HG02623 (cell line): ENCODE results near the gene C15orf40.
"Not testable (repeated sequence)": the region's sequence is repeated elsewhere in the genome, so short reads cannot be mapped to it uniquely, and the experiment has no call there.

Experiments used
- ATAC-seq: cut with Tn5 transposase; IDR thresholded peaks from one replicate; pipeline ENCODE4 v1.9.1; 2021; ENCODE audit warnings: moderate library complexity; ENCODE audit not compliant: unreplicated experiment

Gene C15orf40

GRCh38 chr15:82952158-82953081 is 59.0 kb downstream of the C15orf40 start, which contains the start of gene HOMER2:
Gene HOMER2 (minus strand): TSS chr15:82952720. CDS start chr15:82952535, 185 bp downstream.
- ATAC-seq = no peak

DNA sequence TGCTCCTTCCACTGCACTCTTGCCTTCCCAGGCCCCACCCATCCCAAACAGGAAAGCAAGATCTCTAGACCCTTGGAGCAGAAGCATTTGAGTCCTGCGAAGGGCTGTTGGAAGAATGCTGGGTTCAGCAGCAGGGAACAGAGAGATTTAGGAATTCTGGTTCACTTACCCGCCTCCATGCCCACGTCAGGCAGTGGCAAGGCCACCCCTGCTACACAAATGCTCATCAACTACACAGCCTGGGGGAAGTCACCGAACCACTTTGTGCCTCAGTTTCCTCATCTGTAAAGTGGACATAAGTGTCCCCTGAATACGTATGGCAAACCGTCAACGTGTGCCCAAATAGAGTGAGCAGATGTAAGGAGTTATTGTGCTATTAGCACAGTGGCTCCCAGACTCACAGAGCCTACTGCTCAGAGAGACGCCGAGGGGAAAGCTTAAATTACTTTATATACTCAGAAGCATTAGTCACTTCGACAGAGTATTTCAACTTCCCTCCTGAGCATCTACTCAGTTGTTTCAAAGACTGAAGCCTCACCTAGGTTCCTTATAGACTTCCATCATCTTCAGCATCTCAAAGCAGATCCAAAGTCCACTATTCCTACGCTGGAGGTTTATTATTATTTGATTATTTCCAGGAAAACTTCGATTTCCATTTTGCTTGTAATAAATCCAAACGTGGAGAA is 59.8 kb downstream of the C15orf40 start:
- no peak for ATAC-seq

DNA sequence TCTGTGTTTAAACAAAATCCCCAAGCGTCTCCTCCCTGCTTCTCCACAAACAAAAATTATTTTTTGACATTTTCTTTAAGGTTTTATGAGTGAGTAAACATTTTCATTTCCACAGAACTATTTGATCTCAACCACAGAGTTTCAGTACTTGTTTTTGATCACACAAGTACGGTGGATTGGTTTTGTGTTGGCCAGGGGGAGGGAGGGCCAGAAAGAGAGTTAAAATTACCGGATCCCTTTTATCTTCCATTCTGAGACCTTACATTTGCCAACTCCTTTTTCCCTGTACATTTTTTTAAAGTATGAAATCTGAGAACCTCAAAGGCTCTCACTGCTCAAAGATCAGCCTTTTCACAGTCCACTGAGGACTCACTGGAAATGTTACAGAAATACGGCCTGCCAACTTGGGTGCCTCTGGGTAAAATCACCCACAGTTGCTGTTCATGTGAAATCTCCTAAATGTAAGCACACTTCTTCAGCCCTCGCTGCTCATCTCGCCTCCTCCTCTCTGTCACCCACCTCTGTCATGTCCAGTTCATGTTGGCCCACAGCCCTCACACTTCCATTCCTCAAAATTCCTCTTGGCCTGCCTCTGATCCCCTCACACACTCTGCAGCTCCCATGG is 60.6 kb downstream of the C15orf40 start:
- peak; percentile 45 for ATAC-seq

DNA sequence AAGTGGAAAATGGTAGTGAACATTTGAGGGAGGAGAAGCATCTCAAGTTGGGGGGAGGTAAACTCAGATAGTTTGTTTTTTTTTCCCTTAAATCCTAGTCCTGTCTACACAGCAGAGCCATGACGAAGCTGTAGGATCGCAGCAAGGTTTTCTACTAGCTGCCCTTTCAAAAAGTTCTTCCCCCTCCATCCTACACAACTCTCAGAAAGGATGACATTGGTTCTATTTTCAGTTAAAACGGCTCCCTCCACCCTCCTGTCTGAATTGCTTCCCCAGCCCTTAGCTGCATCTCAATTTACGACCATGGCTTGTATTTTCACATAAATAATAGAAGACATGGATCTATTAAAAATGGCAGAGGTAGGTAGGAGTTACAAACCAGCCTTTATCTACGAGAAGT is 61.1 kb downstream of the C15orf40 start:
- ATAC-seq = no peak

DNA sequence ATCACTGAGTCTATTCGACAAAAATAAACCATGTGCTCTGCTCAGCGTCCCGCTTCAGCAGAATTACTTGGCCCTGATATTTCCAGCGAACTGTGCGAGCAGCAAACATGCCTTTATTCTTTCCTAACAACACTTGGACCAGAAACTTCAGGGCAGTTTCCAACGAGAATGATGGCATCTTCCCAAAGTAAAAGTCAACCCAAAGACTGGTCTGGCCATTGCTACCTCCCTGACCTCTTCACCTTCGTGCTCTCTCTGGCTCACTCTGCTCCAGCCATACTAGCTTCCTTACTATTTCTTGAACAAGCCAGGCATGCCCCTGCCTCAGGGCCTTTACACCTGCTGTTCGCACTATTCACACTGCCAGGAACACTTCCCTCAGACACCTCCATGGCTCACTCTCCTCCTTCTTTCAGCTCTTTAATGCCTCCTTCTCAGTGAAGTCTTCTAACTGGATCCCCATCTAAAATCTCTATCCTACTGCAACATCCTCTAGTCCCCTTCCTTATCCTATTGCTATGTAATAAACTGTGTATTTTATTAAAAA is 65.2 kb downstream of the C15orf40 start:
- ATAC-seq = no peak

DNA sequence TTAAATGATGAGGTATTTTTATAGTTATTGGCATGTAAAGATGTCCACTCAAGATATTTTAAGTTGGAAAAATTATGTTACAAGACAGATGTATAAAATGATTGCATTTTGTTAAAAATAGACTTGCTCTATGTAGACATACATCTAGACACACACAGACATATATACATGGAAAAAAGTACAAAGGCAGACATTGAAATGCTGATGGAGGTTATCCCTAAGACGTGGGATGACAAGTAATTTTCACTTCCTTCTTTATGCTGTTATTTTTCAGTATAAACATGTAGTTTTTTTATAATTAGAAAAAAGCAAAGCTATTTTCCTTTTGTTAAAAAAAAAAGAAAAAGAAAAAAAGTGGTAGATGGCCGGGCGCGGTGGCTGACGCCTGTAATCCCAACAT is 66.1 kb downstream of the C15orf40 start:
- ATAC-seq = no peak

- no peak for ATAC-seq
Measured at GRCh38 chr15:82944821-82945220, 66.6 kb downstream of the C15orf40 start.

- no peak for ATAC-seq
Measured at GRCh38 chr15:82944056-82944455, 67.4 kb downstream of the C15orf40 start.

GRCh38 chr15:82943176-82943575 is 68.3 kb downstream of the C15orf40 start:
- no peak for ATAC-seq

- ATAC-seq = no peak
Measured at GRCh38 chr15:82942691-82943090, 68.7 kb downstream of the C15orf40 start.

DNA sequence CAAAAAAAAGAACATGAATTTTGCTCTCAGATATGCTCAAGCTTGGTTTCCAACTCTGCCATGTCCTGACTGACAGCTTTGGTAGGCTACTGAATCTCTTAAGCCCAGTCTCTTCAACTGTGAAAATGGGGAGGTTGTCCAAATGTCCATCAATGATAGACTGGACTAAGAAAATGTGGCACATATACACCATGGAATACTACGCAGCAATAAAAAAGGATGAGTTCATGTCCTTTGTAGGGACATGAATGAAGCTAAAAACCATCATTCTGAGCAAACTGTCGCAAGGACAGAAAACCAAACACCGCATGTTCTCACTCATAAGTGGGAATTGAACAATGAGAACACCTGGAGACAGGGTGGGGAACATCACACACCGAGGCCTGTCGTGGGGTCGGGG is 71.8 kb downstream of the C15orf40 start:
- ATAC-seq = not testable (repeated sequence)
